Esophagus (tissue), 2 donors: Measurements from ENCODE around the gene RIMS1. TPM values are rescaled to one million over a fixed set of nuclear protein-coding genes. Genes with fewer than 3 reads are reported as not detected.
"Not testable (repeated sequence)": the region's sequence is repeated elsewhere in the genome, so short reads cannot be mapped to it uniquely, and the experiment has no call there.

Experiments
- H3K27ac ChIP-seq, 2 donors: one replicate each; pipeline ENCODE4 v1.5.1; 2013; ENCODE audit warnings: low read depth in 2 of 2, mild to moderate bottlenecking in 2 of 2, inconsistent platforms in 1 of 2, low read length in 1 of 2, moderate library complexity in 1 of 2
- H3K27me3 ChIP-seq, 2 donors: one replicate each; pipeline ENCODE4 v1.6.1; 2013; ENCODE audit warnings: low read length in 2 of 2, control low read depth in 1 of 2, mild to moderate bottlenecking in 1 of 2; ENCODE audit not compliant: insufficient read depth in 2 of 2, control insufficient read depth in 1 of 2
- H3K36me3 ChIP-seq, 2 donors: one replicate each; pipeline ENCODE4 v1.6.1; 2013; ENCODE audit warnings: low read length in 1 of 2; ENCODE audit not compliant: control insufficient read depth in 2 of 2, insufficient read depth in 2 of 2
- H3K4me1 ChIP-seq, 2 donors: one replicate each; pipeline ENCODE4 v1.6.1; 2013; ENCODE audit warnings: low read length in 1 of 2; ENCODE audit not compliant: control insufficient read depth in 2 of 2, insufficient read depth in 2 of 2
- H3K4me3 ChIP-seq, 2 donors: one replicate each; pipeline ENCODE4 v1.5.1; 2013; ENCODE audit warnings: low read length in 2 of 2, mild to moderate bottlenecking in 2 of 2, low read depth in 1 of 2, moderate library complexity in 1 of 2
- H3K9me3 ChIP-seq, 2 donors: one replicate each; pipeline ENCODE4 v1.6.1; 2013; ENCODE audit warnings: mild to moderate bottlenecking in 2 of 2, low read depth in 1 of 2, low read length in 1 of 2, moderate library complexity in 1 of 2; ENCODE audit not compliant: control insufficient read depth in 2 of 2, insufficient read depth in 1 of 2
- WGBS, 2 donors: extraction: QIAGEN DNeasy Blood & Tissue Kit; methylation state at CpG; one replicate each; pipeline ENCODE4 v1.1.7; 2013; 5-methylcytosine and 5-hydroxymethylcytosine counted together
- polyA plus RNA-seq, 2 donors: library from polyadenylated mRNA; stranded (reverse); fragments of 200-250 nt; gene quantifications; one replicate each; pipeline ENCODE4 v1.2.3, GENCODE V29; 2013
- donor health status: healthy with polysubstance abuse.
- donor health status: Bipolar disorder and iron deficiency.

RIMS1 gene
- polyA plus RNA-seq, 2 donors: 0.45 to 1.0 TPM

GRCh38 chr6:72324591-72324990 lies 438.2 kb downstream of the RIMS1 start:
- H3K4me3 ChIP-seq: no peak overlapping the region
- H3K9me3 ChIP-seq: no peaks in the 10 kb centered on the region
- no peaks in the 10 kb centered on the region for H3K27me3 ChIP-seq
- WGBS, 2 donors: 67 to 84% methylated on average over 4 of the region's 4 CpGs
- no peak overlapping the region for H3K27ac ChIP-seq
- H3K36me3 ChIP-seq: no peaks in the 10 kb centered on the region
- no peaks in the 10 kb centered on the region for H3K4me1 ChIP-seq

- WGBS, 2 donors: 51 to 76% methylated on average over 1 of the region's 1 CpG
- no peak overlapping the region for H3K4me3 ChIP-seq
- H3K9me3 ChIP-seq: no peaks in the 10 kb centered on the region
- H3K36me3 ChIP-seq: no peaks in the 10 kb centered on the region
- no peak overlapping the region for H3K27ac ChIP-seq
- no peaks in the 10 kb centered on the region for H3K27me3 ChIP-seq
- H3K4me1 ChIP-seq: no peaks in the 10 kb centered on the region
Measured at GRCh38 chr6:72328775-72329174, 442.4 kb downstream of the RIMS1 start.

- H3K9me3 ChIP-seq: not testable (repeated sequence)
Measured at GRCh38 chr6:72335203-72335602, 448.9 kb downstream of the RIMS1 start.

GRCh38 chr6:72348926-72349325 lies 462.6 kb downstream of the RIMS1 start:
- H3K36me3 ChIP-seq: no peaks in the 10 kb centered on the region
- H3K4me3 ChIP-seq: no peak overlapping the region
- no peaks in the 10 kb centered on the region for H3K4me1 ChIP-seq
- H3K27ac ChIP-seq: no peak overlapping the region
- WGBS, 2 donors: 36 to 46% methylated on average over 1 of the region's 1 CpG
- no peaks in the 10 kb centered on the region for H3K27me3 ChIP-seq
- no peaks in the 10 kb centered on the region for H3K9me3 ChIP-seq

More at GRCh38 chr6:72335203-72335602, 448.9 kb downstream of the RIMS1 start:
- not testable (repeated sequence) for H3K4me3 ChIP-seq, H3K27ac ChIP-seq, H3K4me1 ChIP-seq, H3K27me3 ChIP-seq, H3K36me3 ChIP-seq
- 73 to 82% methylated on average over 2 of the region's 2 CpGs for WGBS, 2 donors

- H3K4me1 ChIP-seq: no peaks in the 10 kb centered on the region
- H3K36me3 ChIP-seq: no peaks in the 10 kb centered on the region
- no peak overlapping the region for H3K4me3 ChIP-seq
- H3K27me3 ChIP-seq: no peaks in the 10 kb centered on the region
- H3K9me3 ChIP-seq: no peaks in the 10 kb centered on the region
- WGBS, 2 donors: 39 to 42% methylated on average over 1 of the region's 1 CpG
- no peak overlapping the region for H3K27ac ChIP-seq
Measured at GRCh38 chr6:72350296-72350881, 464.0 kb downstream of the RIMS1 start.

- no peak overlapping the region for H3K4me3 ChIP-seq
- H3K27me3 ChIP-seq: no peaks in the 10 kb centered on the region
- no peaks in the 10 kb centered on the region for H3K4me1 ChIP-seq
- no peaks in the 10 kb centered on the region for H3K36me3 ChIP-seq
- no peaks in the 10 kb centered on the region for H3K9me3 ChIP-seq
- 64 to 68% methylated on average over 7 of the region's 7 CpGs for WGBS, 2 donors
- H3K27ac ChIP-seq: no peak overlapping the region
Measured at GRCh38 chr6:72363844-72364740, 477.7 kb downstream of the RIMS1 start.

GRCh38 chr6:72365773-72366172 lies 479.4 kb downstream of the RIMS1 start:
- Histone ChIP-seq H3K36me3 (no peaks in the 10 kb centered on the region), H3K9me3 (no peaks in the 10 kb centered on the region), H3K27ac (no peak overlapping the region), H3K4me1 (no peaks in the 10 kb centered on the region), H3K4me3 (no peak overlapping the region), H3K27me3 (no peaks in the 10 kb centered on the region)
- 66 to 80% methylated on average over 4 of the region's 4 CpGs for WGBS, 2 donors

GRCh38 chr6:72367439-72367838 lies 481.1 kb downstream of the RIMS1 start:
- no peak overlapping the region for H3K27ac ChIP-seq
- no peaks in the 10 kb centered on the region for H3K4me1 ChIP-seq
- no peaks in the 10 kb centered on the region for H3K36me3 ChIP-seq
- no peaks in the 10 kb centered on the region for H3K27me3 ChIP-seq
- no peak overlapping the region for H3K4me3 ChIP-seq
- H3K9me3 ChIP-seq: no peaks in the 10 kb centered on the region

- H3K36me3 ChIP-seq: no peaks in the 10 kb centered on the region
- no peak overlapping the region for H3K27ac ChIP-seq
- no peaks in the 10 kb centered on the region for H3K4me1 ChIP-seq
- WGBS, 2 donors: 48 to 51% methylated on average over 3 of the region's 3 CpGs
- H3K9me3 ChIP-seq: no peaks in the 10 kb centered on the region
- no peaks in the 10 kb centered on the region for H3K27me3 ChIP-seq
- no peak overlapping the region for H3K4me3 ChIP-seq
Measured at GRCh38 chr6:72371473-72371872, 485.1 kb downstream of the RIMS1 start.

GRCh38 chr6:72374172-72374571 lies 487.8 kb downstream of the RIMS1 start:
- 93 to 98% methylated on average over 3 of the region's 3 CpGs for WGBS, 2 donors

More at GRCh38 chr6:72374172-72374571, 487.8 kb downstream of the RIMS1 start:
- Histone ChIP-seq H3K4me3 (no peak overlapping the region), H3K36me3 (no peaks in the 10 kb centered on the region), H3K27me3 (no peaks in the 10 kb centered on the region), H3K4me1 (no peaks in the 10 kb centered on the region), H3K27ac (no peak overlapping the region), H3K9me3 (no peaks in the 10 kb centered on the region)
